ENCODE data around the gene THADA.

The THADA gene

DNA sequence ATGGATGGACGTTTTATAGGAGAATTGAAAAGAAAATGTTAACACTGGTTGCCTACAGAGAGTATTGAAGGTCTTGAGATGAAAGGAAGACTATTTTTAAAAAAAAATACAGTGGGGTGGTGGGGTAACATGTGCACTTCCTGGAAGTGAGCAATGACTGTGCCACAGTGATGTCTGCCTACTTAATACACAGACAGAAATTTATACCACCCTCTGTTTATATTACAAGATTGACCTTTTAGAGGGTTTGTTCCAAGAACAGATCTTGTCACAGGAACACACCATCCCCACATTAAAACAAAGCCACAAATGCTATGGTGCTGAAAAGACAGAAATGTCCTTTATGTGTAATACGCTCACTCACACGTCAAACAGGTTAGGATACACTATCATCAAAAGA, 87.6 kb downstream of the THADA start:
- DNase-seq (ENCODE audit: low read depth) = no peak
- TF ChIP-seq, protein P1, sequence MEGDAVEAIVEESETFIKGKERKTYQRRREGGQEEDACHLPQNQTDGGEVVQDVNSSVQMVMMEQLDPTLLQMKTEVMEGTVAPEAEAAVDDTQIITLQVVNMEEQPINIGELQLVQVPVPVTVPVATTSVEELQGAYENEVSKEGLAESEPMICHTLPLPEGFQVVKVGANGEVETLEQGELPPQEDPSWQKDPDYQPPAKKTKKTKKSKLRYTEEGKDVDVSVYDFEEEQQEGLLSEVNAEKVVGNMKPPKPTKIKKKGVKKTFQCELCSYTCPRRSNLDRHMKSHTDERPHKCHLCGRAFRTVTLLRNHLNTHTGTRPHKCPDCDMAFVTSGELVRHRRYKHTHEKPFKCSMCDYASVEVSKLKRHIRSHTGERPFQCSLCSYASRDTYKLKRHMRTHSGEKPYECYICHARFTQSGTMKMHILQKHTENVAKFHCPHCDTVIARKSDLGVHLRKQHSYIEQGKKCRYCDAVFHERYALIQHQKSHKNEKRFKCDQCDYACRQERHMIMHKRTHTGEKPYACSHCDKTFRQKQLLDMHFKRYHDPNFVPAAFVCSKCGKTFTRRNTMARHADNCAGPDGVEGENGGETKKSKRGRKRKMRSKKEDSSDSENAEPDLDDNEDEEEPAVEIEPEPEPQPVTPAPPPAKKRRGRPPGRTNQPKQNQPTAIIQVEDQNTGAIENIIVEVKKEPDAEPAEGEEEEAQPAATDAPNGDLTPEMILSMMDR (conservative IDR thresholded peaks at IDR 0.05; ENCODE audit: low read depth, low read length) = no peak
- no peak overlapping the region for H3K4me3 ChIP-seq (ENCODE audit: low read depth, low read length)

DNA sequence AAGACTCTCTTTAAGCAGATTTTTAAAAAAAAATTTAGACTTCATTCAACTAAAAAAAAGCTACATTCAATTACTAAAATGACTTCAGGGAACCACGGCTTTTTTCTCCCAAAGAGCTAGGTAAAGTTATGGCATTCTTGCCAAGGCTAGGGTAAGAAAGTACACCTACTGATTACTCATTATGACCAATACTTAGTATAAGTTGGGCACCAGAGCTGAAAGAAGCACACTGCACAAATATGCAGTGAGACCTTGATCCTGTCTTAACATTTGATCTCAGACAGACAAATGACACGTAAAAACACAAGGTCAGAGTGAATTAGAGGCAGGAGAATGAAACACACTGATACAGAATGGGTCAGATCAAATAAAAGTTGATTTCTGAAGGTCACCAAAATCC, 88.7 kb downstream of the THADA start:
- DNase-seq (ENCODE audit: low read depth) = no peak
- TF ChIP-seq, protein P1 (conservative IDR thresholded peaks at IDR 0.05; ENCODE audit: low read depth, low read length) = no peak

DNA sequence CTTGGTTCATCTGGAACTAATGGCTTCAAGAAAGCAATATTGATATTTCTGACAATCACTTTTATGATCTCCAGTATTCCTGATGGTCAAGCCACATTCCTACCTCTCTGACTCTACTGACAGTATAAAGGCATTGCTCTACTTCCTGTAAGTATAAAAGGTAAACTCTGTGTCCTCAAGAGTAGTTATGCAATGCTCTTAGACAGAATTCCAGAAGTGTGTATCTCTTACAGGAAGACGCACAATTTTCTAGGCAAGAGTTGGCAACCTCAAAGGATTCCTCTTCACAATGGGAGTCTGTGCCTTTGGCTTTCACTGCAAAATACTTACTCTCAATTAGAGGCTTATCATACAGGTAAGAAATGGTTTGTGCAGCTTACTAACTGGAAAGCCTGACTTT, 100.1 kb downstream of the THADA start:
- DNase-seq (ENCODE audit: low read depth) = peak; percentile 61
- no peak overlapping the region for H3K4me3 ChIP-seq (ENCODE audit: low read depth, low read length)
- TF ChIP-seq, protein P1 (conservative IDR thresholded peaks at IDR 0.05; ENCODE audit: low read depth, low read length) = no peak

More for the DNA sequence above, 88.7 kb downstream of the THADA start:
- H3K4me3 ChIP-seq (ENCODE audit: low read depth, low read length) = no peak overlapping the region

DNA sequence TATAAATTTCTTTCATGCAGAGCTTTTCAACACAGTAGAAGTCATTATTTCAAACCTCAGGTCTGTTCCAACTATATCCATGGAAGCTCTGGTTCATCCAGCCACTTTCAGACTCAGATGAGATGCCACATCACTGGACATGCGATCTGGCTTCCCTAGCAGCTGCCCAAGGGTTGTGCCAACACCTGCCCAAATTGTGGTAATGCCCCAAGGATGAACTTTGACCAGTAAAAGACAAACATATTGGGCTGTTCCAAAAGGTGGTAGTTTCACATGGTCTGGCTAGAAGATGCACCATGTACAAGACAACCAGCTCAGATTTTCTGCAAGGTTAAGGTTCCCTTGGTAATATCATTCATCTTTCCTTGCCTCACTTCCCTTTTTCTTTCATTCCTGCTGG, 101.9 kb downstream of the THADA start:
- TF ChIP-seq, protein P1 (conservative IDR thresholded peaks at IDR 0.05; ENCODE audit: low read depth, low read length) = no peak
- no peak for DNase-seq (ENCODE audit: low read depth)
- no peak overlapping the region for H3K4me3 ChIP-seq (ENCODE audit: low read depth, low read length)

DNA sequence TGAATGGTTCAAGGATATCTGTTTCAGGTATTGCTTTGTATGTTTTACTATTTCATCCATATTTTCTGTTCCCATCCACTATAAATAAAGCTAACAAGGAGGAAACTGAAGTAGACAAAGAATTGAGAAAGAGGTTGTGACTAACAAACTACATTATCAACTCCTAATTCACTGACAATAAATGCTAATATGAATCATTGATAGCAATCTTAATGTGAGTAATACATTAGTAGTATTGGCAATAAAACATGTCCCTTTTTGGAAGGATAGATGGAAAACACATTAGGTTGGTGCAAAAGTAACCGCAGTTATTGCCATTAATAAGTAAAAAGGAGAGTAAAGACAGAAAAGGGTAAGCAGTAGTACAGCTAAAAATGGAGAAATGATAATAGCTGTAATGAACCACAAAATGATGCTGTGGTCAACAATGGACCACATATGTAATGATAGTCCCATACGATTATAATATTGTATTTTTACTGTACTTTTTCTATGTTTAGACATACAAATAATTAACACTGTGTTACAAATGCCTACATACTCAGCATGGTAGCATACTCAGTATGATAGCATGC, 104.7 kb downstream of the THADA start:
- H3K4me3 ChIP-seq (ENCODE audit: low read depth, low read length) = no peak overlapping the region
- TF ChIP-seq, protein P1 (conservative IDR thresholded peaks at IDR 0.05; ENCODE audit: low read depth, low read length) = no peak
- DNase-seq (ENCODE audit: low read depth) = no peak

DNA sequence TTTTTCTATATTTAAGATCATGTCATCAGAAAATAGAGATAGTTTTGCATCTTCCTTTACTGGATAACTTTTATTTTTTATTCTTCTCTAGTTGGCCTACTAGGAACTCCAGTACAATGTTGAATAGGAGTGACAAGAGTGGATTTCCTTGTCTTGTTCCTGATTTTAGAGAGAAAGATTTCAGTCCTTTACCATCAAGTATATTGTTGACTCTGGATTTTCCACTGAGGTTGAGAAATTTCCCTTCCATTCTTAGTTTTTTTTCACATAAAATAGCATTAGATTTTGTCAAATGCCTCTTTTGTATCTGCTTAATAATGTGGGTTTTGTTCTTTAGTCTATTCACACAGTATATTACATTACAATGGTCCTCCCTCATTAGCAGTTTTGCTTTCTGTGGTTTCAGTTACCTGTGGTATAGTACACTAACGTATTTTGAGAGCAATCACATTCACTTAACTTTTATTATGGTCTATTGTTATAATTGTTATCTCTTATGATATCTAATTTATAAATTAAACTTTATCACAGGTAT, 105.5 kb downstream of the THADA start:
- no peak overlapping the region for H3K4me3 ChIP-seq (ENCODE audit: low read depth, low read length)
- DNase-seq (ENCODE audit: low read depth) = no peak
- TF ChIP-seq, protein P1 (conservative IDR thresholded peaks at IDR 0.05; ENCODE audit: low read depth, low read length) = no peak

DNA sequence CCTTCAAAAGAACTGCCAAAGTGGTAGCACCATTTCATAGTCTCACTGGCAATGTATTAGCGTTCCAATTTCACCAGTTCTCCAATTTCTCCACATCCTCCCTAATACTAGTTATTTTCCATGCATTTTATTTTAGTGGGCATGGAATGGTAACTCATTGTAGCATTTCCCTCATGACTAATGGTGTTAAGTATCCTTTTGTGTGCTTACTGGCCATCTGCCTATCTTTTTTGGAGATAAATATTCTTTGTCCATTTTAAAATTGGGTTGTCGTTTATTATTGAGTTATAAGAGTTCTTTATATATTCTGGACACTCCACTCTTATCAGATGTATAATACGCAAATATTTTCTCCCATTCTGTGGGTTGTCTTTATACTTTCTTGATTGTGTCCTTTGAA, 107.1 kb downstream of the THADA start:
- no peak for DNase-seq (ENCODE audit: low read depth)
- TF ChIP-seq, protein P1 (conservative IDR thresholded peaks at IDR 0.05; ENCODE audit: low read depth, low read length) = no peak
- H3K4me3 ChIP-seq (ENCODE audit: low read depth, low read length) = no peak overlapping the region
